Panc1 (cell line): ENCODE data around the gene TST. TPM values are rescaled to one million over a fixed set of nuclear protein-coding genes. Genes with fewer than 3 reads are reported as not detected.

Source experiments
- ATAC-seq: fragments of 200-7000 bp; cut with Tn5 transposase; 2 replicates; pipeline ENCODE4 v1.9.1; 2020; ENCODE audit warnings: mild to moderate bottlenecking, moderate library complexity
- BruUV-seq: library from RNA; stranded (reverse); fragments of 400-500 nt; replicated peaks from 2 replicates; lab custom pipeline; 2021; lab: Mats Ljungman, UMichigan
- CTCF ChIA-PET: fragments of 300-600 bp; sonication (Branson Sonifier 250); formaldehyde crosslinking; loops from one replicate; lab custom pipeline; 2022; ENCODE audit warnings: antibody characterized with exemption; lab: Charles Lee
- POLR2A ChIA-PET: fragments of 300-600 bp; sonication (Branson Sonifier 250); formaldehyde crosslinking; loops from one replicate; lab custom pipeline; 2022; ENCODE audit warnings: antibody characterized with exemption; lab: Charles Lee
- DNase-seq: peaks from one replicate; pipeline ENCODE4 v3.0.0-alpha.2; 2010; ENCODE audit warnings: low read depth, low spot score
- H3K27ac ChIP-seq: 2 replicates; pipeline ENCODE4 v1.5.1; 2011; ENCODE audit warnings: mild to moderate bottlenecking, low read length, inconsistent platforms
- H3K27me3 ChIP-seq: fragments of 200-500 bp; sonication (Bioruptor generic); 2 replicates; pipeline ENCODE4 v1.6.0; 2014; ENCODE audit warnings: low read length, inconsistent platforms; ENCODE audit not compliant: control insufficient read depth, insufficient read depth
- H3K36me3 ChIP-seq: fragments of 200-500 bp; sonication (Bioruptor generic); 2 replicates; pipeline ENCODE4 v1.5.1; 2014; ENCODE audit warnings: inconsistent platforms, mild to moderate bottlenecking, low read length, moderate library complexity; ENCODE audit not compliant: control insufficient read depth, insufficient read depth
- H3K4me1 ChIP-seq: 2 replicates; pipeline ENCODE4 v1.5.1; 2011; ENCODE audit warnings: inconsistent platforms, mild to moderate bottlenecking, low read length, moderate library complexity; ENCODE audit not compliant: control insufficient read depth, insufficient read depth
- H3K4me3 ChIP-seq, 2 experiments: 2 replicates each; pipeline ENCODE4 v1.5.1; 2011 to 2012; ENCODE audit warnings: low read depth in 2 of 2, low read length in 2 of 2, mild to moderate bottlenecking in 2 of 2, inconsistent platforms in 1 of 2, moderate library complexity in 1 of 2
- H3K9me3 ChIP-seq: fragments of 200-500 bp; sonication (Bioruptor generic); 2 replicates; pipeline ENCODE4 v1.5.1; 2014; ENCODE audit warnings: low read depth, mild to moderate bottlenecking, inconsistent platforms, low read length, moderate library complexity; ENCODE audit not compliant: control insufficient read depth, insufficient read depth
- CTCF ChIP-seq: fragments of 450-650 bp; IDR thresholded peaks from 2 replicates; pipeline ENCODE4 v1.5.1; 2017; ENCODE audit warnings: mild to moderate bottlenecking
- POLR2AphosphoS5 ChIP-seq: IDR thresholded peaks from 2 replicates; pipeline ENCODE4 v1.6.1; 2012; ENCODE audit warnings: mild to moderate bottlenecking, low read depth, low read length, moderate library complexity
- REST ChIP-seq, 2 experiments: IDR thresholded peaks; 2 replicates each; pipeline ENCODE4 v1.6.1; 2011 to 2012; ENCODE audit warnings: low read depth in 2 of 2, control low read depth in 1 of 2, low read length in 1 of 2, mild to moderate bottlenecking in 1 of 2, moderate library complexity in 1 of 2; ENCODE audit not compliant: insufficient read depth in 1 of 2
- SIN3A ChIP-seq: IDR thresholded peaks from 2 replicates; pipeline ENCODE4 v1.6.1; 2012; ENCODE audit warnings: low read depth, mild to moderate bottlenecking, low read length, moderate library complexity, borderline replicate concordance; ENCODE audit not compliant: insufficient read depth
- TCF7L2 ChIP-seq: IDR thresholded peaks from 2 replicates; pipeline ENCODE4 v1.6.1; 2011; ENCODE audit warnings: mild to moderate bottlenecking, low read depth, low read length, inconsistent platforms
- in situ Hi-C: cut with HindIII; loops from 2 replicates; pipeline ENCODE4 v1.10.0; 2016; ENCODE audit warnings: low sequenced_read_pairs, low pct_unique_long_range_greater_than_20kb
- intact Hi-C: fragments of 100-400 bp; cut with micrococcal nuclease; formaldehyde crosslinking; loops from one replicate; pipeline ENCODE4 v1.10.0; 2022; ENCODE audit not compliant: unreplicated experiment
- total RNA-seq: library from RNA; stranded (reverse); gene quantifications from one replicate; pipeline ENCODE4 v1.2.1, GENCODE V29; 2021; ENCODE audit not compliant: unreplicated experiment

Gene TST
- total RNA-seq, 1 experiment from 2014 or later = 15.9 TPM

DNA sequence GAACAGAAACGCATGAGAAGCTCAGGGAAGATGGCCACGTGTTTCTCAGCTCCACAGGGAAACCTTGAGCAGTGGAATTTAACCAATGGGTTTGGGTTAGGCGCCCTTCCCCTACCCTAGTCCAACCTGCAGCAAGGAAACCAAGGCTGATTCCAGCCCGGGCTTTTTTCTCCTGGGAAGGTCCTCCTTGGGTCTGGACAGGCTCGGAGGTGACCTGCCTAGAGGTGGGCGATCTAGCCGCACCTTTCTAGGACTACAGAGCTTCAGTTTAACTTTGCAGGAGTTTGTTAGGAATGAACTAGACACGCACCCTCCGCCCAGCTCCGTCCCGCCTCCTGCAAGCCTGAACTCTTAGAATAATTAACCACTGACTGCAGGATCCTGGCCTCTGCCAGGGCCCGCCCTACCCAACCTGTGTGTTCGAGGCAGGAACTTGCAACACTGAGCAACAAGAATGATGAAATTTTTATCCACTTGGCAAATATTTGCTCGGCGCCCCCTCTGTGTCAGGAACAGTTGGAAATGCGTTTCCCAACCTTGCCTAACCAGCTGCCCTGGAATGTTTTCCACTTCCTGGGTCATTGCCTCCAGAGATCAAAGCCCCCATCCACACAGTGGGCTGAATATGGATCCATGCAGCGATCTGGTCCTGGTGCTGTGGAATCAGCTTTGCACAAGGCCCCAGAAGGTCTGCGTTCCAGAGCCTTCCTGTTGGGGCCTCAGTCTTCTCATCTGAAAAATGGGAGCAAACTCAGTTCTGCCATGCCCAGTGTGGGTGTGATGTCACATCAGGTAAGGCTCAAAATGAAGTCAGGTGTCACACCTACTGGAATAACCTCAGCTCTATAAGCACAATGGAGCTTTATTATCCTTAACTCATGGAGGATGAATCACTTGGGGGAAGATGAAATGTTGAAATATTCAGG is 13.6 kb upstream of the TST start:
- no peaks in the 10 kb centered on the region for H3K9me3 ChIP-seq
- in situ Hi-C loops = no loop called here
- no peak overlapping the region for H3K4me3 ChIP-seq
- BruUV-seq = no TSS peak
- no peaks in the 10 kb centered on the region for H3K27me3 ChIP-seq
- H3K4me1 ChIP-seq = peaks cover 4% of the 10 kb centered on the region; the same call in 1 of the 2 replicates
- intact Hi-C loops = no loop called here
- TF ChIP-seq TCF7L2 = no peak
- ATAC-seq = peak; percentile 40; the same call in 1 of the 2 replicates
- ChIA-PET POLR2A (no interaction called here), CTCF (no interaction called here)
- no peaks in the 10 kb centered on the region for H3K36me3 ChIP-seq
- H3K27ac ChIP-seq = no peak overlapping the region
- no peak for DNase-seq

DNA sequence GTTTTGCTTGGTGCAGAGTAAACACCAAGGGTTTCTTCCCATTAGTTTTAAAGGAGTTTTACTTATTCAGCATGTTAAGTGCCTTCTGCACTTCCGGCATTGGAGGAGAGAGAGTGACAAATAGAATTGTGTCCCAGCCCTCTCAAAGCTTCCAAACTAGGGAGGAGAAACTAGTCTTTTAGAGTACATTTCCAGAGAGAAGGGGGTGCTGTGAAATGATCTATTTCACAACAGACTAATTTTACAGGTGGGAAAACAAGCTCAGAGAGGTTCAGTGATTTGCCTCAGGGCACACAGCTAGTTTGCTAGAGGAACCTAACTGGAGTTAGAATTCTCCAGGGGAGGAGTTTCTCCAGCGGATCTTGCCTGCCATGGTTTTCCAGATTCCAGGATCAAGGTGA is 12.9 kb upstream of the TST start:
- BruUV-seq = no TSS peak
- CTCF ChIA-PET = no interaction called here
- DNase-seq = no peak
- POLR2A ChIA-PET = no interaction called here
- intact Hi-C loops (no loop called here), in situ Hi-C loops (no loop called here)
- no peak overlapping the region for H3K4me3 ChIP-seq
- H3K4me1 ChIP-seq = peaks cover 4% of the 10 kb centered on the region; the same call in 1 of the 2 replicates
- H3K27me3 ChIP-seq = no peaks in the 10 kb centered on the region
- no peaks in the 10 kb centered on the region for H3K36me3 ChIP-seq
- no peaks in the 10 kb centered on the region for H3K9me3 ChIP-seq
- H3K27ac ChIP-seq = no peak overlapping the region
- ATAC-seq = no peak
- TF ChIP-seq REST (IDR thresholded peaks at IDR 0.05; ENCODE audit: insufficient read depth in 1 of 2, low read depth in 2 of 2, low read length in 1 of 2) (no peak), POLR2AphosphoS5 (no peak), CTCF (no peak), SIN3A (no peak), TCF7L2 (no peak)
